CD4-positive, alpha-beta memory T cell (primary cell): Measurements from ENCODE around the gene RMI1. TPM values are rescaled to one million over a fixed set of nuclear protein-coding genes. Genes with fewer than 3 reads are reported as not detected.
A peak's percentile ranks its signal among the peaks of the same experiment; 100 is the strongest.

Experiments
- CTCF ChIA-PET: fragments of 350-600 bp; sonication (Branson Sonifier 250); formaldehyde crosslinking; loops from one replicate; lab custom pipeline; 2021; ENCODE audit warnings: inconsistent platforms; ENCODE audit not compliant: partially characterized antibody; lab: Charles Lee
- POLR2A ChIA-PET: fragments of 350-600 bp; sonication (Branson Sonifier 250); formaldehyde crosslinking; loops from one replicate; lab custom pipeline; 2021; ENCODE audit not compliant: partially characterized antibody; lab: Charles Lee
- DNase-seq, 5 donors: peaks; one replicate each; pipeline versions ENCODE4 v3.0.0 to v3.0.0-alpha.2; 2020 to 2022; ENCODE audit warnings: mixed read lengths in 1 of 5
- H3K27ac ChIP-seq: one replicate; pipeline ENCODE4 v1.7.0; 2013; ENCODE audit warnings: low read depth, low read length
- H3K27me3 ChIP-seq: 2 replicates; pipeline ENCODE4 v1.7.0; 2013; ENCODE audit warnings: mild to moderate bottlenecking, low read length, moderate library complexity; ENCODE audit not compliant: insufficient read depth
- H3K36me3 ChIP-seq: 2 replicates; pipeline ENCODE4 v1.7.0; 2013; ENCODE audit warnings: mild to moderate bottlenecking, low read length, moderate library complexity; ENCODE audit not compliant: insufficient read depth
- H3K4me1 ChIP-seq: 2 replicates; pipeline ENCODE4 v1.7.0; 2013; ENCODE audit warnings: mild to moderate bottlenecking, low read length, moderate library complexity; ENCODE audit not compliant: insufficient read depth
- H3K4me3 ChIP-seq, 2 donors: one replicate each; pipeline ENCODE4 v1.7.0; 2013; ENCODE audit warnings: low read length in 2 of 2, mild to moderate bottlenecking in 1 of 2
- H3K9me3 ChIP-seq, 2 donors: one replicate each; pipeline ENCODE4 v1.7.0; 2013; ENCODE audit warnings: low read length in 2 of 2, control low read depth in 1 of 2; ENCODE audit not compliant: control insufficient read depth in 1 of 2
- H3K27ac Mint-ChIP-seq, 7 donors: one replicate each; pipeline ENCODE4 v1.8.0; 2020 to 2021; ENCODE audit warnings: mixed read lengths in 7 of 7, mild to moderate bottlenecking in 6 of 7, inconsistent platforms in 3 of 7, moderate library complexity in 3 of 7
- H3K27me3 Mint-ChIP-seq, 2 donors: one replicate each; pipeline ENCODE4 v1.8.0; 2020 to 2021; ENCODE audit warnings: mixed read lengths in 2 of 2
- H3K36me3 Mint-ChIP-seq, 2 donors: one replicate each; pipeline ENCODE4 v1.8.0; 2020 to 2021; ENCODE audit warnings: mixed read lengths in 2 of 2, inconsistent platforms in 1 of 2, mild to moderate bottlenecking in 1 of 2
- H3K4me1 Mint-ChIP-seq, 4 donors: one replicate each; pipeline ENCODE4 v1.8.0; 2020 to 2021; ENCODE audit warnings: mixed read lengths in 4 of 4, mild to moderate bottlenecking in 1 of 4
- H3K4me3 Mint-ChIP-seq, 8 donors: one replicate each; pipeline ENCODE4 v1.8.0; 2020 to 2021; ENCODE audit warnings: mixed read lengths in 8 of 8, mild to moderate bottlenecking in 7 of 8, moderate library complexity in 6 of 8, inconsistent platforms in 3 of 8
- H3K9me3 Mint-ChIP-seq, 8 donors: one replicate each; pipeline ENCODE4 v1.8.0; 2020 to 2021; ENCODE audit warnings: mixed read lengths in 8 of 8, mild to moderate bottlenecking in 5 of 8, inconsistent platforms in 3 of 8, moderate library complexity in 1 of 8
- intact Hi-C: fragments of 100-400 bp; cut with micrococcal nuclease; formaldehyde crosslinking; loops from one replicate; pipeline ENCODE4 v1.15.1; 2023
- polyA plus RNA-seq, 2 donors: library from polyadenylated mRNA; unstranded; fragments of 300-500 nt; fragmentation: Illumina TruSeq; gene quantifications; one replicate each; pipeline ENCODE4 v1.2.3, GENCODE V29; 2021
- total RNA-seq, 2 experiments: library from RNA; stranded (reverse); gene quantifications; one replicate each; pipeline ENCODE4 v1.2.3, GENCODE V29; 2021

Gene RMI1
- total and polyA plus RNA-seq, 4 experiments from 2014 or later, result 5.6 to 7.3 (median 6.5) TPM

DNA sequence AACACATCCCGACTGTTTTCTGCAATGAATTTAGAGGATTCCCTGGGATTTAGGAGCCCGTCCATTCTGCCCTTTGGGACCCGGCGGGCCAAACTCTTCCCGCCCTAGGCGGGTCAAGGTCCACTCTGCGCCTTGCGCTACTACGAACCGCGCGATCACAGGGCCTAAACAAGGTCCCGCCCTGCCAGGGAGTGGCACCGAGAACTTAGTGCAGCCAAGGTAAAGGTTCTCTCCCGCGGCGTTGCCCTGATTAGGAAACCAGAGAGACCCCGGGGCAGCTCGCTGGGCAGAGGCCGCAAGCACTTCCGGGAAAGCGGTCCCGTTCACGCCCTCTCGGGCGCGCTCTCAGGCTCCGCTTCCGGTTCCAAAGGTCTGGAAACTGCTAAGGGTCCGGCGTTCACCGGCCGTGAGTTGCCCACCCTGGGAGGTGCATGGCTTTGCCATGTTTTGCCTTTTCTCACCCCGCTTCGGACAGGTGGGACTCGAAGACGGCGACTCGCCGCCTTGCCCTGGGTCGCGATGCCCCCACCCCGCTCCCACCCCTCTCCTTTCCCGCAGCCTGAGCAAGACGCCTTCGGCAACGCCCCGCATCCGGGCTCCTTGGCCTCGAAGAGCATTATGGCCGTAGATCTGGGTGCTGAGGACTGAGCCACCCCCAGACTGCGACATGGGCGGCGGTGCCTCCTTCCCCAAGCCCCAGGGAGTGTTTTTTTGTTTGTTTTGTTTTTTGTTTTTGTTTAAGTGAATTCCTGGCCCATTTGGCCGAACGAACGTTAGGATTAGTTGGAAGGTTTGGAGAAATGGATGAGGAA, 24.0 kb upstream of the RMI1 start:
- ChIA-PET CTCF (no interaction called here), POLR2A (interaction anchor here (1.1 to 2.9 kb wide), 5 partner anchors 8 to 249 kb away, joined by 6 to 52 read pairs (median 14); partner anchors contain the start of genes HNRNPK, KIF27, RMI1 and UBQLN1)
- peak overlapping the region; percentile 83 to 97 (median 92) for H3K27ac Mint-ChIP-seq
- no peaks in the 10 kb centered on the region for H3K27me3 Mint-ChIP-seq
- H3K36me3 Mint-ChIP-seq, result peaks cover 0 to 4% of the 10 kb centered on the region in 2 donors
- peak overlapping the region; percentile 94 to 98 (median 98) for H3K4me3 Mint-ChIP-seq
- Histone ChIP-seq H3K4me3 (peak overlapping the region; percentile 83 to 98), H3K27me3 (no peaks in the 10 kb centered on the region), H3K9me3 (no peaks in the 10 kb centered on the region), H3K36me3 (no peaks in the 10 kb centered on the region), H3K4me1 (peaks cover 21% of the 10 kb centered on the region), H3K27ac (peak overlapping the region; percentile 71)
- H3K9me3 Mint-ChIP-seq, result no peaks in the 10 kb centered on the region
- DNase-seq, result peak; percentile 38 to 60 (median 41)
- intact Hi-C loops, result loop anchor here (1.0 to 2.0 kb wide), 2 partner anchors 23 to 36 kb away; partner anchors contain the start of gene KIF27
- peaks cover 11 to 26% (median 17%) of the 10 kb centered on the region in 4 donors for H3K4me1 Mint-ChIP-seq

DNA sequence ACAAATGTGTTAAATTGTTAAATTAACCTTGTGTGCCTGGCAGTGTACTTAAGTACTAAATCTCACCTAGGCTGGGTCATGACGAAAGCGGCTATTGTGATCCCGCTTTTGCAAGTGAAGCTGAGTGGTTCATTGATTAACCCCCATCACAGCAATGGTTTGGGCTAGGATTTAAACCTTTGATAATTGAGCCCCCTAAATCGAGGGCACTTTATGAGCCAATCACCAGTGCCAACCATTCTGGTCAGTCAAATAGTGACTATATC, 23.4 kb upstream of the RMI1 start:
- Mint-ChIP-seq H3K27me3 (no peaks in the 10 kb centered on the region), H3K4me1 (peaks cover 11 to 26% (median 17%) of the 10 kb centered on the region in 4 donors), H3K27ac (peak overlapping the region; percentile 64 to 97 (median 91)), H3K4me3 (peak overlapping the region; percentile 94 to 98 (median 98)), H3K9me3 (no peaks in the 10 kb centered on the region), H3K36me3 (peaks cover 0 to 4% of the 10 kb centered on the region in 2 donors)
- peak overlapping the region in 1 of 2 donors; percentile 98 for H3K4me3 ChIP-seq
- H3K36me3 ChIP-seq, result no peaks in the 10 kb centered on the region
- intact Hi-C loops, result loop anchor here (2.0 kb wide), 1 partner anchor 36 kb away; the partner anchor contains the start of gene KIF27
- ChIA-PET CTCF (no interaction called here), POLR2A (interaction anchor here (1.3 to 2.9 kb wide), 3 partner anchors 19 to 250 kb away, joined by 6 to 52 read pairs (median 14); partner anchors contain the start of genes HNRNPK, RMI1 and UBQLN1)
- no peaks in the 10 kb centered on the region for H3K9me3 ChIP-seq
- peaks cover 21% of the 10 kb centered on the region for H3K4me1 ChIP-seq
- H3K27me3 ChIP-seq, result no peaks in the 10 kb centered on the region
- no peak for DNase-seq
- no peak overlapping the region for H3K27ac ChIP-seq

DNA sequence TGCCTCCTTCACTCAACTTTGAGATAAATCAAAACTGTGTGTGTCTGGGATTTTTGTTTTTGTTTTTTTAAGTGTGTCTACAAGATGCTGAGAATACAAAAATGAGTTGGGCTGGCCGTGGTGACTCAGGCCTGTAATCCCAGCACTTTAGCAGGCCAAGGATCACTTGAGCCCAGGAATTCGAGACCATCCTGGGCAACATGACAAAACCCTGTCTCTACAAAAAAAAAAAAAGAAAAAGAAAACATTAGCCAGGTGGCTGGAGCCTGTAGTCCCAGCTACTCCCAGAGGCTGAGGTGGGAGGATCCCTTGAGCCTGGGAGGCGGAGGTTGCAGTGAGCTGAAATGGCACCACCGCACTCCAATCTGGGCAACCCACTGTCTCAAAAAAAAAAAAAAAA, 21.5 kb upstream of the RMI1 start:
- CTCF ChIA-PET, result interaction anchor here (1.7 to 1.9 kb wide), 2 partner anchors 8 to 21 kb away, joined by 3 to 8 read pairs; partner anchors contain the start of genes HNRNPK and RMI1
- Histone ChIP-seq H3K4me1 (peaks cover 21% of the 10 kb centered on the region), H3K4me3 (no peak overlapping the region), H3K27ac (no peak overlapping the region), H3K9me3 (no peaks in the 10 kb centered on the region), H3K27me3 (no peaks in the 10 kb centered on the region), H3K36me3 (no peaks in the 10 kb centered on the region)
- intact Hi-C loops, result no loop called here
- H3K36me3 Mint-ChIP-seq, result peaks cover 0 to 4% of the 10 kb centered on the region in 2 donors
- peak overlapping the region in 1 of 8 donors; percentile 6 for H3K4me3 Mint-ChIP-seq
- peak overlapping the region in 2 of 7 donors; percentile 31 to 41 for H3K27ac Mint-ChIP-seq
- POLR2A ChIA-PET, result no interaction called here
- no peaks in the 10 kb centered on the region for H3K9me3 Mint-ChIP-seq
- H3K4me1 Mint-ChIP-seq, result peaks cover 13 to 26% (median 18%) of the 10 kb centered on the region in 4 donors
- H3K27me3 Mint-ChIP-seq, result no peaks in the 10 kb centered on the region
- no peak for DNase-seq

DNA sequence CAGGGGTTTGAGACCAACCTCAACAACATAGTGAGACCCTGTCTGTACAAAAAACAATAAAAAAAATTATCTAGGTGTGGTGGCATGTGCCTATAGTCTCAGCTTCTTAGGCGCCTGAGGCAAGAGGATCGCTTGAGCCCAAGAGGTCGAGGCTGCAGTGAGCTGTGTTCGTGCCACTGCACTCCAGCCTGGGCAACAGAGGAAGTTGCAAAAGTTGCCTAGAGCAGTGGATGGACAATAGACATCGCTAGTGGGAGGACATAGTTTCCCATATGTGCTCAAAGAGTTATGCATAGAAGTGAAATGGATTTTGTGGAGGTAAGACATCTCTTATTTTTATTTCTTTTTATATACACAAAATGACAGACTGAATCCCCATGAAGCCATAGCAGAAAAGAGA, 19.6 kb upstream of the RMI1 start:
- no peaks in the 10 kb centered on the region for H3K9me3 ChIP-seq
- peaks cover 14 to 25% (median 15%) of the 10 kb centered on the region in 4 donors for H3K4me1 Mint-ChIP-seq
- H3K27ac Mint-ChIP-seq, result peak overlapping the region in 1 of 7 donors; percentile 46
- H3K9me3 Mint-ChIP-seq, result no peaks in the 10 kb centered on the region
- no peaks in the 10 kb centered on the region for H3K27me3 Mint-ChIP-seq
- peaks cover 0 to 10% of the 10 kb centered on the region in 2 donors for H3K36me3 Mint-ChIP-seq
- H3K4me1 ChIP-seq, result peaks cover 9% of the 10 kb centered on the region
- intact Hi-C loops, result no loop called here
- H3K4me3 ChIP-seq, result no peak overlapping the region
- no peak overlapping the region for H3K27ac ChIP-seq
- ChIA-PET POLR2A (interaction anchor here (0.9 to 1.0 kb wide), 2 partner anchors 19 to 39 kb away, joined by 3 to 4 read pairs; partner anchors contain the start of genes HNRNPK, KIF27 and RMI1), CTCF (interaction anchor here (0.6 to 1.9 kb wide), 3 partner anchors 16 to 19 kb away, joined by 3 to 8 read pairs (median 3); partner anchors contain the start of genes HNRNPK and RMI1)
- no peaks in the 10 kb centered on the region for H3K36me3 ChIP-seq
- no peak overlapping the region for H3K4me3 Mint-ChIP-seq
- DNase-seq, result no peak
- H3K27me3 ChIP-seq, result no peaks in the 10 kb centered on the region

DNA sequence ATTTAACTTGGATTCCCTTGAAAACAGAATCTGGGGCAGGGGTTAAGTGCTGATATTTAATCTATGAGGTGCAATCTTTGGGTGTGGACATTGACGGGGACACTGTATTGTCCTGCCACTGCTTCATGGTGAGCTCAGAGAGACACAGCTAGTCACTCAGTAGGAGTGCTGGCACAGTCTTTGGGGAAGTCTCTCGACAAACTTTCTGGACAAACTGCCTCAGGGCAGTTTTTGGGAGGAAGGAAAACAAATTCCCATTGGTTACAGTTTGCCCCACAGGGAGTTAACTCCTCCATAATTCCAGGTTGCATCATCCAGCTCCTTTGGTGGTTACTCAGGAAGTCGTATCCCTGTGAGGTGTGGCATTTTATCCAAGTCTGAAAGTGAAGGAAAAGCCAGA, 18.4 kb upstream of the RMI1 start:
- ChIA-PET CTCF (interaction anchor here (0.7 to 1.4 kb wide), 4 partner anchors 41 to 296 kb away, joined by 3 read pairs; partner anchors contain the start of gene KIF27), POLR2A (interaction anchor here (4.3 kb wide), 1 partner anchor 18 kb away, joined by 53 read pairs; the partner anchor contains the start of genes HNRNPK and RMI1)
- no peak for DNase-seq
- Mint-ChIP-seq H3K4me3 (no peak overlapping the region), H3K9me3 (no peaks in the 10 kb centered on the region), H3K27ac (no peak overlapping the region), H3K4me1 (peaks cover 5 to 13% (median 11%) of the 10 kb centered on the region in 4 donors), H3K27me3 (no peaks in the 10 kb centered on the region), H3K36me3 (peaks cover 4 to 12% of the 10 kb centered on the region in 2 donors)
- Histone ChIP-seq H3K9me3 (no peaks in the 10 kb centered on the region), H3K36me3 (peaks cover 7% of the 10 kb centered on the region), H3K4me1 (peaks cover 2% of the 10 kb centered on the region), H3K27me3 (no peaks in the 10 kb centered on the region), H3K27ac (no peak overlapping the region), H3K4me3 (no peak overlapping the region)
- intact Hi-C loops, result no loop called here

DNA sequence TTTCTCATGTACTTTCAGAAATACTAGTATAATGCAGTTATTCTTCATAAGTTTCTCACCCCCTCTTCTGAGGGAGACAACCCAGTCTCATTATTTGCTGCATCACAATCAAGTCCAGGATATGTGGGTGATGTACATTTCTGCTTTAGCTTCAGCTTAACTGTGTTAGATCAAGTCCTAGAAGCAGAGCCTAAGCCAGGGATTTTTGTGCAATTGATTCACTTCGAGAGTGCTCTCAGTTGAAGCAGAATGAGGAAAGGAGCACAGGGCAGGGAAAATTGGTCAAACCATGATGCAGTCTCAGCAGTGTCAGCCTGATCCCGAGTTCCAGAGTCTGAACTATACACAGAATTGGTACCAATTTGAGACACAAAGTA, 15.6 kb upstream of the RMI1 start:
- H3K27me3 Mint-ChIP-seq, result no peaks in the 10 kb centered on the region
- intact Hi-C loops, result no loop called here
- peak overlapping the region in 4 of 7 donors; percentile 46 to 78 (median 60) for H3K27ac Mint-ChIP-seq

More for the DNA sequence above, 15.6 kb upstream of the RMI1 start:
- DNase-seq, result no peak
- Mint-ChIP-seq H3K4me1 (peaks cover 10 to 13% (median 11%) of the 10 kb centered on the region in 4 donors), H3K4me3 (no peak overlapping the region), H3K36me3 (peaks cover 24 to 37% of the 10 kb centered on the region in 2 donors), H3K9me3 (peaks cover 0 to 2% (median 0%) of the 10 kb centered on the region in 8 donors)
- Histone ChIP-seq H3K27me3 (no peaks in the 10 kb centered on the region), H3K36me3 (peaks cover 27% of the 10 kb centered on the region), H3K4me3 (no peak overlapping the region), H3K4me1 (no peaks in the 10 kb centered on the region), H3K27ac (no peak overlapping the region), H3K9me3 (no peaks in the 10 kb centered on the region)
- ChIA-PET POLR2A (interaction anchor here (0.7 to 4.3 kb wide), 3 partner anchors 9 to 15 kb away, joined by 3 to 53 read pairs (median 6); partner anchors contain the start of genes HNRNPK and RMI1), CTCF (interaction anchor here (0.6 to 1.3 kb wide), 2 partner anchors 38 to 43 kb away, joined by 3 to 4 read pairs; no protein-coding TSS in a partner anchor)
